Liver (tissue), 9 donors: Measurements from ENCODE around the gene FYB1. TPM values are rescaled to one million over a fixed set of nuclear protein-coding genes. Genes with fewer than 3 reads are reported as not detected.

Experiments used
- DNase-seq: peaks from one replicate; pipeline ENCODE4 v3.0.0-alpha.2; 2017; ENCODE audit warnings: low spot score
- H3K27ac ChIP-seq, 2 donors: one replicate each; pipeline ENCODE4 v1.7.0; 2013; ENCODE audit warnings: inconsistent platforms in 2 of 2, low read length in 2 of 2, control low read depth in 1 of 2, low read depth in 1 of 2, mild to moderate bottlenecking in 1 of 2
- H3K27me3 ChIP-seq, 4 donors: one replicate each; pipeline versions ENCODE4 v1.6.1 to v1.7.0; 2013; ENCODE audit warnings: low read length in 3 of 4, inconsistent platforms in 1 of 4, mild to moderate bottlenecking in 1 of 4, moderate library complexity in 1 of 4; ENCODE audit not compliant: control insufficient read depth in 4 of 4, insufficient read depth in 4 of 4
- H3K36me3 ChIP-seq, 4 donors: one replicate each; pipeline versions ENCODE4 v1.6.1 to v1.7.0; 2013; ENCODE audit warnings: low read length in 3 of 4, mild to moderate bottlenecking in 3 of 4, low read depth in 1 of 4, moderate library complexity in 1 of 4; ENCODE audit not compliant: control insufficient read depth in 4 of 4, insufficient read depth in 3 of 4
- H3K4me1 ChIP-seq, 4 donors: one replicate each; pipeline versions ENCODE4 v1.6.1 to v1.7.0; 2013; ENCODE audit warnings: low read length in 3 of 4, mild to moderate bottlenecking in 3 of 4, moderate library complexity in 1 of 4; ENCODE audit not compliant: control insufficient read depth in 4 of 4, insufficient read depth in 4 of 4
- H3K4me3 ChIP-seq, 3 donors: one replicate each; pipeline versions ENCODE4 v1.6.1 to v1.7.0; 2013; ENCODE audit warnings: low read length in 3 of 3, control low read depth in 1 of 3, low read depth in 1 of 3, mild to moderate bottlenecking in 1 of 3
- H3K9ac ChIP-seq, 2 donors: one replicate each; pipeline ENCODE4 v1.7.0; 2013; ENCODE audit warnings: low read length in 2 of 2, mild to moderate bottlenecking in 2 of 2, moderate library complexity in 2 of 2, control low read depth in 1 of 2, low read depth in 1 of 2
- H3K9me3 ChIP-seq, 4 donors: one replicate each; pipeline versions ENCODE4 v1.6.1 to v1.7.0; 2013; ENCODE audit warnings: low read length in 3 of 4; ENCODE audit not compliant: control insufficient read depth in 4 of 4
- CTCF ChIP-seq: fragments of 150-350 bp; IDR thresholded peaks from 2 replicates; pipeline ENCODE4 v1.5.1; 2017; ENCODE audit warnings: improper control_type of control experiment, low read depth, low read length; ENCODE audit not compliant: missing input control
- EGR1 ChIP-seq, 2 donors: IDR thresholded peaks; 2 replicates each; pipeline ENCODE4 v1.6.1; 2016 to 2018; ENCODE audit warnings: antibody characterized with exemption in 2 of 2, low read depth in 2 of 2
- FOXA2 ChIP-seq: IDR thresholded peaks from 2 replicates; pipeline ENCODE4 v1.6.1; 2016; ENCODE audit warnings: antibody characterized with exemption
- GABPA ChIP-seq, 2 donors: IDR thresholded peaks in 1 of 2; conservative IDR thresholded peaks in 1 of 2; 2 replicates each; pipeline ENCODE4 v1.6.1; 2016; ENCODE audit warnings: antibody characterized with exemption in 2 of 2, mild to moderate bottlenecking in 1 of 2, moderate library complexity in 1 of 2
- HNF4A ChIP-seq, 2 donors: conservative IDR thresholded peaks; 2 replicates each; pipeline ENCODE4 v1.6.1; 2016; ENCODE audit warnings: antibody characterized with exemption in 2 of 2, mild to moderate bottlenecking in 2 of 2
- HNF4G ChIP-seq: IDR thresholded peaks from 2 replicates; pipeline ENCODE4 v1.6.1; 2016; ENCODE audit warnings: antibody characterized with exemption
- MAX ChIP-seq: IDR thresholded peaks from 2 replicates; pipeline ENCODE4 v1.6.1; 2016; ENCODE audit warnings: antibody characterized with exemption
- RAD21 ChIP-seq, 2 donors: IDR thresholded peaks; 2 replicates each; pipeline ENCODE4 v1.6.1; 2016; ENCODE audit warnings: antibody characterized with exemption in 2 of 2, mild to moderate bottlenecking in 2 of 2
- REST ChIP-seq: IDR thresholded peaks from 2 replicates; pipeline ENCODE4 v1.6.1; 2016; ENCODE audit warnings: antibody characterized with exemption, mild to moderate bottlenecking
- SP1 ChIP-seq: IDR thresholded peaks from 2 replicates; pipeline ENCODE4 v1.6.1; 2018; ENCODE audit warnings: antibody characterized with exemption, mild to moderate bottlenecking
- TAF1 ChIP-seq: conservative IDR thresholded peaks from 2 replicates; pipeline ENCODE4 v1.6.1; 2016; ENCODE audit warnings: antibody characterized with exemption, mild to moderate bottlenecking
- YY1 ChIP-seq: IDR thresholded peaks from 2 replicates; pipeline ENCODE4 v1.6.1; 2016; ENCODE audit warnings: antibody characterized with exemption, mild to moderate bottlenecking
- ZBTB33 ChIP-seq: IDR thresholded peaks from 2 replicates; pipeline ENCODE4 v1.6.1; 2016; ENCODE audit warnings: antibody characterized with exemption
- WGBS: extraction: QIAGEN DNeasy Blood & Tissue Kit; methylation state at CpG from one replicate; pipeline ENCODE4 v1.1.7; 2013; 5-methylcytosine and 5-hydroxymethylcytosine counted together
- polyA plus RNA-seq, 2 donors: library from polyadenylated mRNA; stranded (reverse) in 1 of 2; unstranded in 1 of 2; fragments of 200-250 nt in 1 of 2; fragments of >200 nt in 1 of 2; fragmentation: Nextera tagmentation in 1 of 2; extraction: Ambion mirVana in 1 of 2; gene quantifications; one replicate each; pipeline versions ENCODE4 v1.2.1 to v1.2.3, GENCODE V29; 2013 to 2015
- total RNA-seq, 2 donors: library from RNA; depleted of rRNA; stranded (reverse); fragments of >200 nt; gene quantifications; one replicate each; pipeline ENCODE4 v1.2.3, GENCODE V29; 2014
- donor health status: healthy.
- donor health status: healthy.
- donor health status: healthy.
- donor health status: healthy.
- donor health status: healthy.

FYB1 gene
- total and polyA plus RNA-seq, 4 donors, result 2.3 to 14.6 (median 6.9) TPM

- H3K4me1 ChIP-seq, result no peaks in the 10 kb centered on the region
- no peak overlapping the region for H3K4me3 ChIP-seq
- no peak overlapping the region for H3K27ac ChIP-seq
- no peak for TF ChIP-seq CTCF
- TF ChIP-seq MAX, result no peak
- no peak for TF ChIP-seq FOXA2
- TF ChIP-seq HNF4G, result no peak
- no peak for TF ChIP-seq HNF4A (conservative IDR thresholded peaks at IDR 0.05)
- TF ChIP-seq SP1, result no peak
- TF ChIP-seq YY1, result no peak
- TF ChIP-seq GABPA (IDR thresholded peaks at IDR 0.05 in 1 of 2, conservative IDR thresholded peaks at IDR 0.05 in 1 of 2), result no peak
- H3K9me3 ChIP-seq, result no peaks in the 10 kb centered on the region
- H3K36me3 ChIP-seq, result no peaks in the 10 kb centered on the region
- no peaks in the 10 kb centered on the region for H3K27me3 ChIP-seq
- DNase-seq, result no peak
- WGBS, result 82% methylated on average over 3 of the region's 3 CpGs
- H3K9ac ChIP-seq, result no peak overlapping the region
These were observed 76.1 kb downstream of the FYB1 start for GRCh38 chr5:39143151-39143860.

- no peak overlapping the region for H3K4me3 ChIP-seq
- WGBS, result 85% methylated on average over 7 of the region's 7 CpGs
- H3K9ac ChIP-seq, result no peak overlapping the region
These were observed 78.7 kb downstream of the FYB1 start for GRCh38 chr5:39140558-39141168.

More at GRCh38 chr5:39140558-39141168, 78.7 kb downstream of the FYB1 start:
- TF ChIP-seq REST (no peak), EGR1 (IDR thresholded peaks at IDR 0.05; ENCODE audit: low read depth in 2 of 2) (no peak), SP1 (no peak), ZBTB33 (no peak), TAF1 (no peak), MAX (no peak), YY1 (no peak), RAD21 (IDR thresholded peaks at IDR 0.05) (no peak)
- DNase-seq, result no peak
- no peaks in the 10 kb centered on the region for H3K36me3 ChIP-seq
- H3K9me3 ChIP-seq, result no peaks in the 10 kb centered on the region
- H3K4me1 ChIP-seq, result no peaks in the 10 kb centered on the region
- H3K27ac ChIP-seq, result no peak overlapping the region
- no peaks in the 10 kb centered on the region for H3K27me3 ChIP-seq
